ENCODE measurements around the gene FAM171A2.
"Not testable (repeated sequence)": the region's sequence is repeated elsewhere in the genome, so short reads cannot be mapped to it uniquely, and the experiment has no call there.

Gene FAM171A2

DNA sequence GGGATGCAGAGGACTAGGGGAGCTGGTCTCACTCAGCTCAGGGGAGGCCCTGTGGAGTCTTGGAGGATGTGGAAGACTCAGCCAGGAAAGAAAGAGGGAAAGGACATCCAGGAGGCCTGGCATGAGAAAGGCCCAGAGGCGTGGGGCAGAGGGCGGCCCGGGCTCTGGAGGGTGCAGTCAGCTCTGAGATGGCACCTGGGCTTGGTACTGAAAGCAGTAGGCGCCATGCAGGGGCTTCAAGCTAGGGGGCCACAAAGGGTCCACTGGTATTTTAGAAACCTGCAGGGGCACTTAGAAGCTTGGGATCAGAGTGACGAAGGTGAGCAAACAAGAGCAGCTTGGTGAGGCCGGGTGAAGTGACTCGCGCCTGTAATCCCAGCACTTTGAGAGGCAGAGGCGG, 5.6 kb downstream of the FAM171A2 start:
- no peak overlapping the region for H3K4me3 Mint-ChIP-seq
- no peaks in the 10 kb centered on the region for H3K36me3 Mint-ChIP-seq
- H3K27me3 Mint-ChIP-seq, result peaks cover 2% of the 10 kb centered on the region
- no peak overlapping the region for H3K27ac Mint-ChIP-seq
- no peaks in the 10 kb centered on the region for H3K9me3 Mint-ChIP-seq
- H3K4me1 Mint-ChIP-seq, result peaks cover 10% of the 10 kb centered on the region

GRCh38 chr17:44356241-44356640, 7.4 kb downstream of the FAM171A2 start:
- no peaks in the 10 kb centered on the region for H3K9me3 Mint-ChIP-seq
- H3K36me3 Mint-ChIP-seq, result peaks cover 2% of the 10 kb centered on the region
- H3K4me3 Mint-ChIP-seq, result no peak overlapping the region

GRCh38 chr17:44355642-44356099, 8.0 kb downstream of the FAM171A2 start:
- H3K27me3 Mint-ChIP-seq, result no peaks in the 10 kb centered on the region
- no peak overlapping the region for H3K27ac Mint-ChIP-seq
- H3K4me1 Mint-ChIP-seq, result peaks cover 13% of the 10 kb centered on the region
- H3K36me3 Mint-ChIP-seq, result peaks cover 2% of the 10 kb centered on the region
- H3K4me3 Mint-ChIP-seq, result no peak overlapping the region
- H3K9me3 Mint-ChIP-seq, result no peaks in the 10 kb centered on the region

More at GRCh38 chr17:44356241-44356640, 7.4 kb downstream of the FAM171A2 start:
- H3K27me3 Mint-ChIP-seq, result no peaks in the 10 kb centered on the region
- peaks cover 13% of the 10 kb centered on the region for H3K4me1 Mint-ChIP-seq
- H3K27ac Mint-ChIP-seq, result no peak overlapping the region

GRCh38 chr17:44354582-44355561, 8.8 kb downstream of the FAM171A2 start:
- H3K4me1 Mint-ChIP-seq, result peaks cover 13% of the 10 kb centered on the region
- peak overlapping the region; percentile 42 for H3K4me3 Mint-ChIP-seq
- no peaks in the 10 kb centered on the region for H3K27me3 Mint-ChIP-seq
- H3K36me3 Mint-ChIP-seq, result peaks cover 2% of the 10 kb centered on the region
- no peak overlapping the region for H3K27ac Mint-ChIP-seq
- no peaks in the 10 kb centered on the region for H3K9me3 Mint-ChIP-seq

GRCh38 chr17:44353672-44354331, 9.9 kb downstream of the FAM171A2 start:
- H3K36me3 Mint-ChIP-seq, result peaks cover 2% of the 10 kb centered on the region
- no peaks in the 10 kb centered on the region for H3K9me3 Mint-ChIP-seq
- peak overlapping the region; percentile 74 for H3K4me3 Mint-ChIP-seq
- H3K27ac Mint-ChIP-seq, result no peak overlapping the region
- H3K4me1 Mint-ChIP-seq, result peaks cover 10% of the 10 kb centered on the region
- no peaks in the 10 kb centered on the region for H3K27me3 Mint-ChIP-seq

DNA sequence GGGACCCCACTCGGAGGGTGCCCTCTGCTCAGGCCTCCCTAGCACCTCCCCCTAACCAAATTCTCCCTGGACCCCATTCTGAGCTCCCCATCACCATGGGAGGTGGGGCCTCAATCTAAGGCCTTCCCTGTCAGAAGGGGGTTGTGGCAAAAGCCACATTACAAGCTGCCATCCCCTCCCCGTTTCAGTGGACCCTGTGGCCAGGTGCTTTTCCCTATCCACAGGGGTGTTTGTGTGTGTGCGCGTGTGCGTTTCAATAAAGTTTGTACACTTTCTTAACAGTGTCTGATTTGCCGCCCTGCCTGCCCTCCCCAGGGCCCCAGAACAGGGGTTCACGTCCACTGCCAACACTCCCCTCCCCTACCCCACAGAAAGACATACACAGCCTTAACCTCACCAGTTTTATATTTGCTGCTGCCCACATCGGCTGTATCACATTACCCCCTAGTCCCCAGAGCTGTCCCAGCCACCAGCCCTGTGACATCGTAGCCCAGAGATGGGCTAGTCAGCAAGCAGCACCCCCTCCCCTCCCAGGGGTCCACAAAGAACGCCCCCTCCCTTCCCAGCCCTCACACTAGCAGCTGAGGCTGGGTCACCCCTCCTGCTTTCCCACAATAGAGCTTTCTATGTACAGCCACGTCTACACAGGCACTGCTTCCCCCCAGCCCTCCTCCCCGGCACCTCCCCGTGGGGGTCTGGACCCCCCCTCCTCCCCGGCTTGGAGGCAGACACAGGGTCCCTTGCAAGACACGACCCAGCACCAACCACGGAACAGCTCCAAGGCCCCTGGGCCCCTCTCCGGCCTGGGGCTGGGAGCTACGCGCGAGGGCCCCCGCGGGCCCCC, 10.6 kb downstream of the FAM171A2 start:
- Mint-ChIP-seq H3K4me1 (peaks cover 8% of the 10 kb centered on the region), H3K9me3 (no peaks in the 10 kb centered on the region), H3K4me3 (peak overlapping the region; percentile 74), H3K27me3 (no peaks in the 10 kb centered on the region), H3K27ac (no peak overlapping the region), H3K36me3 (peaks cover 2% of the 10 kb centered on the region)

- Mint-ChIP-seq H3K4me3 (peak overlapping the region; percentile 36), H3K36me3 (peaks cover 2% of the 10 kb centered on the region), H3K27ac (no peak overlapping the region), H3K27me3 (no peaks in the 10 kb centered on the region), H3K4me1 (peaks cover 5% of the 10 kb centered on the region), H3K9me3 (no peaks in the 10 kb centered on the region)
These were observed 11.5 kb downstream of the FAM171A2 start for GRCh38 chr17:44351961-44352827.

DNA sequence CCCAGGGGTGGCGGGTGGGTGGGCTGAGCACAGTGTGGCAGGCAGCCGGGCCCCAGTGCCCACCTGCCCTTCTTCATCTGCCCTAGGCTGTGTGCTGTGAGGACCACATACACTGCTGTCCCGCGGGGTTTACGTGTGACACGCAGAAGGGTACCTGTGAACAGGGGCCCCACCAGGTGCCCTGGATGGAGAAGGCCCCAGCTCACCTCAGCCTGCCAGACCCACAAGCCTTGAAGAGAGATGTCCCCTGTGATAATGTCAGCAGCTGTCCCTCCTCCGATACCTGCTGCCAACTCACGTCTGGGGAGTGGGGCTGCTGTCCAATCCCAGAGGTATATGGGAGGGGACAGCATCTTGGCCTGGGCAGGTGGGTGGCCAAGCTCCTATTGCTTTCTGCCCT, 12.2 kb downstream of the FAM171A2 start:
- no peak overlapping the region for H3K4me3 Mint-ChIP-seq
- H3K4me1 Mint-ChIP-seq, result peaks cover 5% of the 10 kb centered on the region
- H3K27me3 Mint-ChIP-seq, result no peaks in the 10 kb centered on the region
- peaks cover 2% of the 10 kb centered on the region for H3K36me3 Mint-ChIP-seq
- H3K27ac Mint-ChIP-seq, result no peak overlapping the region
- no peaks in the 10 kb centered on the region for H3K9me3 Mint-ChIP-seq

- Mint-ChIP-seq H3K27me3 (no peaks in the 10 kb centered on the region), H3K36me3 (peaks cover 2% of the 10 kb centered on the region), H3K4me1 (peaks cover 11% of the 10 kb centered on the region), H3K4me3 (no peak overlapping the region), H3K27ac (no peak overlapping the region), H3K9me3 (no peaks in the 10 kb centered on the region)
These were observed 12.9 kb downstream of the FAM171A2 start for GRCh38 chr17:44350733-44351226.

DNA sequence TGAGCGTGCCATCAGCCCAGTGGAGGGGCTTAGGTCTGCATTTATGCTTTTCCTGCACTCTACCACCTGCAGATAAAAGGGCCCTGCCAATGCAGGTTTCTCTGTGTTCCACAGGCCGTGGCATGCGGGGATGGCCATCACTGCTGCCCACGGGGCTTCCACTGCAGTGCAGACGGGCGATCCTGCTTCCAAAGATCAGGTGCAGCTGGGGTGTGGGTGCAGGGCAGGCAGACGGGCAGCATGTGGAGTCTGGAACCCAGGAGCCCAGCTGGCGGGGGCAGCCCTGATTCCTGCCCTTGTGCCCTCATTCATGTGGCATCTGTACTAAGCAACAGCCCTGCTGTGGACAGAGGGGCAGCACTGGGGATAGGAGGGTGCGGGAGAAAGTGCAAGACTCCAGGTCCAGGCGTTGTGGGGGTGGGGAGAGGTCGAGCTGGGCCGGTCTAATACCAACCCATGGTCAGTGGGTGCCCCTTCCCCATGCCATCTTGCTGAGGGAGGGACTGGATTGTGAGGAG, 14.0 kb downstream of the FAM171A2 start:
- peaks cover 21% of the 10 kb centered on the region for H3K4me1 Mint-ChIP-seq
- H3K4me3 Mint-ChIP-seq, result no peak overlapping the region
- no peak overlapping the region for H3K27ac Mint-ChIP-seq
- H3K36me3 Mint-ChIP-seq, result peaks cover 2% of the 10 kb centered on the region
- H3K9me3 Mint-ChIP-seq, result no peaks in the 10 kb centered on the region
- no peaks in the 10 kb centered on the region for H3K27me3 Mint-ChIP-seq

DNA sequence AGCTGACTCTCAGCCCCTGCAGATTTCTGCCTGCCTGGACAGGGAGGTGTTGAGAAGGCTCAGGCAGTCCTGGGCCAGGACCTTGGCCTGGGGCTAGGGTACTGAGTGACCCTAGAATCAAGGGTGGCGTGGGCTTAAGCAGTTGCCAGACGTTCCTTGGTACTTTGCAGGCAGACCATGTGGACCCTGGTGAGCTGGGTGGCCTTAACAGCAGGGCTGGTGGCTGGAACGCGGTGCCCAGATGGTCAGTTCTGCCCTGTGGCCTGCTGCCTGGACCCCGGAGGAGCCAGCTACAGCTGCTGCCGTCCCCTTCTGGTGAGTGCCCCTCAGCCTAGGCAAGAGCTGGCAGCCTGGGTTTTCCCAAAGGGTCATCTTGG, 14.7 kb downstream of the FAM171A2 start:
- Mint-ChIP-seq H3K9me3 (no peaks in the 10 kb centered on the region), H3K27ac (no peak overlapping the region), H3K4me3 (no peak overlapping the region), H3K36me3 (peaks cover 2% of the 10 kb centered on the region), H3K4me1 (peaks cover 21% of the 10 kb centered on the region), H3K27me3 (no peaks in the 10 kb centered on the region)

- Mint-ChIP-seq H3K36me3 (peaks cover 2% of the 10 kb centered on the region), H3K27ac (no peak overlapping the region), H3K4me1 (peaks cover 21% of the 10 kb centered on the region), H3K27me3 (no peaks in the 10 kb centered on the region), H3K4me3 (no peak overlapping the region), H3K9me3 (no peaks in the 10 kb centered on the region)
These were observed 15.2 kb downstream of the FAM171A2 start for GRCh38 chr17:44348234-44348987.

GRCh38 chr17:44347206-44348055, 16.2 kb downstream of the FAM171A2 start:
- H3K27ac Mint-ChIP-seq, H3K4me3 Mint-ChIP-seq, H3K27me3 Mint-ChIP-seq, H3K36me3 Mint-ChIP-seq, H3K9me3 Mint-ChIP-seq: not testable (repeated sequence)
- peaks cover 16% of the 10 kb centered on the region for H3K4me1 Mint-ChIP-seq

Measured in activated naive CD4-positive, alpha-beta T cell treated with anti-CD3 and anti-CD28 coated beads, Interleukin-2, amount 50 U/mL, for 24 hours (primary cell).